Ovary (tissue), 9 donors: ENCODE data around the gene CD7. TPM values are rescaled to one million over a fixed set of nuclear protein-coding genes. Genes with fewer than 3 reads are reported as not detected.

Experiments used
- DNase-seq, 5 donors: peaks; one replicate each; pipeline ENCODE4 v3.0.0-alpha.2; 2019 to 2020
- H3K27ac ChIP-seq, 2 donors: fragments of 200-600 bp; one replicate each; pipeline versions ENCODE4 v1.5.1 to v1.8.0; 2019 to 2022
- H3K27me3 ChIP-seq: fragments of 200-600 bp; one replicate; pipeline ENCODE4 v1.8.0; 2022
- H3K36me3 ChIP-seq: fragments of 200-600 bp; sonication (generic); one replicate; pipeline ENCODE4 v1.5.1; 2019
- H3K4me1 ChIP-seq: one replicate; pipeline ENCODE4 v1.8.1; 2013; ENCODE audit warnings: mild to moderate bottlenecking, moderate library complexity; ENCODE audit not compliant: insufficient read depth
- H3K4me3 ChIP-seq: fragments of 200-600 bp; sonication (generic); one replicate; pipeline ENCODE4 v1.5.1; 2017
- H3K9me3 ChIP-seq, 2 donors: fragments of 200-600 bp in 1 of 2; sonication (generic) in 1 of 2; one replicate each; pipeline versions ENCODE4 v1.5.1 to v1.8.1; 2013 to 2019; ENCODE audit warnings: mild to moderate bottlenecking in 1 of 2, moderate library complexity in 1 of 2
- CTCF ChIP-seq, 3 donors: fragments of 450-650 bp in 2 of 3; fragments of 200-600 bp in 1 of 3; IDR thresholded peaks; one replicate each; pipeline versions ENCODE4 v1.5.1 to v1.8.0; 2016 to 2022; ENCODE audit warnings: antibody characterized with exemption in 3 of 3, mild to moderate bottlenecking in 1 of 3
- EP300 ChIP-seq: sonication (generic); formaldehyde crosslinking; IDR thresholded peaks from one replicate; pipeline ENCODE4 v1.6.1; 2017; ENCODE audit warnings: antibody characterized with exemption
- POLR2A ChIP-seq: fragments of 450-650 bp; IDR thresholded peaks from one replicate; pipeline ENCODE4 v1.6.1; 2017; ENCODE audit warnings: antibody characterized with exemption, mild to moderate bottlenecking, moderate library complexity
- WGBS, 3 donors: extraction: QIAGEN DNeasy Blood & Tissue Kit in 1 of 3; methylation state at CpG; one replicate each; pipeline versions ENCODE4 v1.1.5 to v1.1.7; 2013 to 2017; 5-methylcytosine and 5-hydroxymethylcytosine counted together
- intact Hi-C, 4 donors: fragments of 100-400 bp; cut with DNase I; formaldehyde crosslinking; loops; one replicate each; pipeline versions ENCODE4 v1.11.0 to v1.15.1; 2022 to 2023
- polyA plus RNA-seq, 2 donors: library from polyadenylated mRNA; stranded (reverse); fragments of 200-250 nt in 1 of 2; fragments of 350-450 nt in 1 of 2; fragmentation: Illumina TruSeq in 1 of 2; extraction: RNeasy Lipid Tissue Mini Kit (QIAGEN cat#74804) in 1 of 2; gene quantifications; one replicate each; pipeline ENCODE4 v1.2.3, GENCODE V29; 2013 to 2014
- total RNA-seq, 7 donors: library from RNA; depleted of rRNA in 2 of 7; stranded (reverse); fragments of >200 nt in 2 of 7; fragmentation: NEBNext Ultra II Directional in 3 of 7; extraction: Animal tissue kit (Norgen Biotek cat#: 25700) in 3 of 7; gene quantifications; one replicate each; pipeline versions ENCODE4 v1.1.0 to v1.2.4, GENCODE V29; 2016 to 2023
- donor health status: DM: no; HTN: no; CAD: no; lungs with moderate emphysema.
- donor health status: DM: no; HTN: no; CAD: no.
- donor health status: Bipolar disorder and iron deficiency.
- donor health status: DM: yes; HTN: yes; CAD: no.
- donor health status: DM: no; HTN: no; CAD: no.
- donor health status: DM: yes; HTN: yes; CAD: no.

The CD7 gene
- total and polyA plus RNA-seq, 9 donors, result 0.48 to 1.3 (median 1.1) TPM; not detected in 3

- no peak for DNase-seq
- Histone ChIP-seq H3K27me3 (no peaks in the 10 kb centered on the region), H3K4me1 (peaks cover 3% of the 10 kb centered on the region), H3K36me3 (no peaks in the 10 kb centered on the region), H3K4me3 (no peak overlapping the region), H3K27ac (no peak overlapping the region), H3K9me3 (no peaks in the 10 kb centered on the region)
- WGBS, 3 donors, result 61 to 72% (median 66%) methylated on average over 26 of the region's 26 CpGs
- intact Hi-C loops, result loop anchor here (2.0 to 10.0 kb wide), 6 partner anchors 75 to 295 kb away; partner anchors contain the start of genes CENPX (in 1 of the 4) and LRRC45 (in 1 of the 4)
- TF ChIP-seq CTCF (IDR thresholded peaks at IDR 0.05), result no peak
- no peak for TF ChIP-seq POLR2A
- TF ChIP-seq EP300, result no peak
Measured at GRCh38 chr17:82320140-82320840, 2.9 kb upstream of the CD7 start.

DNA sequence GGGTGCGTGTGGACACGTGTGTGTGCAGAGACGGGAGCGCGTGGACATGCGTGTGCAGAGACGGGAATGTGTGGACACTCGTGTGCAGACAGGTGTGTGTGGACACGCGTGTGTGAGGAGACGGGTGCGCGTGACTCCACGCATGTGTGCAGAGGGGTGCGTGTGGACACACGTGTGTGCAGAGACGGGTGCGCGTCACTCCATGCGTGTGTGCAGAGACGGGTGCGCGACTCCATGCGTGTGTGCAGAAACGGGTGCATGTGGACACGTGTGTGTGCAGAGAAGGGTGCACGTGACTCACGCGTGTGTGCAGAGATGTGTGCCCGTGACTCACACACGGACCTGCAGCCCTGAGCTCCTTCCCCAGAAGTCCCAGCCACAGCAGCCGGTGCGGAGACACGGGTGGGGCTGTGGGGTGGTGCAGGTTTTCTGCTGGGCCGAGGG lies 2.2 kb upstream of the CD7 start:
- DNase-seq, result no peak
- 85 to 89% (median 88%) methylated on average over 35 of the region's 35 CpGs for WGBS, 3 donors
- Histone ChIP-seq H3K27me3 (no peaks in the 10 kb centered on the region), H3K27ac (no peak overlapping the region), H3K9me3 (no peaks in the 10 kb centered on the region), H3K36me3 (no peaks in the 10 kb centered on the region), H3K4me1 (peaks cover 3% of the 10 kb centered on the region), H3K4me3 (no peak overlapping the region)
- intact Hi-C loops, result loop anchor here (2.0 to 10.0 kb wide), 6 partner anchors 75 to 295 kb away; partner anchors contain the start of genes CENPX (in 1 of the 4) and LRRC45 (in 1 of the 4)
- no peak for TF ChIP-seq EP300
- no peak for TF ChIP-seq POLR2A
- no peak for TF ChIP-seq CTCF (IDR thresholded peaks at IDR 0.05)

- no peak for DNase-seq
- H3K36me3 ChIP-seq, result no peaks in the 10 kb centered on the region
- WGBS, 3 donors, result 92 to 94% (median 93%) methylated on average over 76 of the region's 76 CpGs
- intact Hi-C loops, result no loop called here
- H3K9me3 ChIP-seq, result no peaks in the 10 kb centered on the region
- H3K27me3 ChIP-seq, result no peaks in the 10 kb centered on the region
- TF ChIP-seq POLR2A, result no peak
- TF ChIP-seq EP300, result no peak
- TF ChIP-seq CTCF (IDR thresholded peaks at IDR 0.05), result no peak
- H3K4me3 ChIP-seq, result no peak overlapping the region
- no peak overlapping the region for H3K27ac ChIP-seq
- H3K4me1 ChIP-seq, result peaks cover 3% of the 10 kb centered on the region
Measured at GRCh38 chr17:82318772-82319606, 1.6 kb upstream of the CD7 start.

- Histone ChIP-seq H3K4me1 (peaks cover 3% of the 10 kb centered on the region), H3K9me3 (no peaks in the 10 kb centered on the region), H3K36me3 (no peaks in the 10 kb centered on the region), H3K27ac (no peak overlapping the region), H3K4me3 (no peak overlapping the region), H3K27me3 (no peaks in the 10 kb centered on the region)
- TF ChIP-seq CTCF (IDR thresholded peaks at IDR 0.05) (no peak), EP300 (no peak), POLR2A (no peak)
- WGBS, 3 donors, result 93 to 95% (median 94%) methylated on average over 20 of the region's 20 CpGs
- intact Hi-C loops, result no loop called here
- DNase-seq, result no peak
Measured at GRCh38 chr17:82318169-82318498, 726 bp upstream of the CD7 start.
